Activated B cell treated with CpG ODN at 0.5 μM for 24 hours (primary cell): ENCODE data around the gene FAM177A1. TPM values are rescaled to one million over a fixed set of nuclear protein-coding genes. Genes with fewer than 3 reads are reported as not detected.

ENCODE experiments used
- ATAC-seq: fragments of 200-7000 bp; cut with Tn5 transposase; one replicate; pipeline ENCODE4 v1.10.0; 2021; ENCODE audit warnings: low read depth, mild to moderate bottlenecking, moderate library complexity
- CTCF ChIA-PET: fragments of 350-600 bp; sonication (Branson Sonifier 250); formaldehyde crosslinking; loops from one replicate; lab custom pipeline; 2021; ENCODE audit warnings: antibody characterized with exemption; lab: Charles Lee
- POLR2A ChIA-PET: fragments of 350-600 bp; sonication (Branson Sonifier 250); formaldehyde crosslinking; loops from one replicate; lab custom pipeline; 2021; ENCODE audit warnings: antibody characterized with exemption; lab: Charles Lee
- DNase-seq: peaks from one replicate; pipeline ENCODE4 v3.0.0; 2022
- H3K27ac Mint-ChIP-seq: one replicate; pipeline ENCODE4 v1.8.0; 2020; ENCODE audit warnings: mixed read lengths
- H3K27me3 Mint-ChIP-seq: one replicate; pipeline ENCODE4 v1.8.0; 2021; ENCODE audit warnings: mixed read lengths
- H3K36me3 Mint-ChIP-seq: one replicate; pipeline ENCODE4 v1.8.0; 2021; ENCODE audit warnings: low read depth, mixed read lengths
- H3K4me1 Mint-ChIP-seq: one replicate; pipeline ENCODE4 v1.8.0; 2021; ENCODE audit warnings: mixed read lengths
- H3K4me3 Mint-ChIP-seq: one replicate; pipeline ENCODE4 v1.8.0; 2020; ENCODE audit warnings: mild to moderate bottlenecking, mixed read lengths
- H3K9me3 Mint-ChIP-seq: one replicate; pipeline ENCODE4 v1.8.0; 2020; ENCODE audit warnings: mixed read lengths
- CTCF ChIP-seq: fragments of 200-600 bp; IDR thresholded peaks from one replicate; pipeline ENCODE4 v1.8.0; 2022; ENCODE audit warnings: antibody characterized with exemption, mild to moderate bottlenecking
- intact Hi-C: fragments of 100-400 bp; cut with micrococcal nuclease; formaldehyde crosslinking; loops from one replicate; pipeline ENCODE4 v1.15.1; 2024
- total RNA-seq: library from RNA; stranded (reverse); gene quantifications from 2 replicates; pipeline ENCODE4 v1.2.3, GENCODE V29; 2022

The FAM177A1 gene
- total RNA-seq, 1 donor from 2014 or later, result 27.4 TPM

- ChIA-PET POLR2A (interaction anchor here (0.6 to 4.5 kb wide), 6 partner anchors 77 to 703 kb away, joined by 3 to 92 read pairs (median 4); partner anchors contain the start of genes BRMS1L, FAM177A1, NFKBIA and PSMA6), CTCF (no interaction called here)
- DNase-seq (no peak), ATAC-seq (no peak)
- Mint-ChIP-seq H3K4me1 (peaks cover 41% of the 10 kb centered on the region), H3K4me3 (peak overlapping the region; percentile 99), H3K27ac (peak overlapping the region; percentile 100), H3K27me3 (no peaks in the 10 kb centered on the region), H3K9me3 (no peaks in the 10 kb centered on the region), H3K36me3 (peaks cover 33% of the 10 kb centered on the region)
- TF ChIP-seq CTCF, result no peak
- intact Hi-C loops, result loop anchor here (2.0 to 5.0 kb wide), 3 partner anchors 409 to 661 kb away; partner anchors contain the start of genes CFL2, EAPP and SPTSSA
Observed at GRCh38 chr14:35123388-35123703, 77.3 kb downstream of the FAM177A1 start.

GRCh38 chr14:35124127-35124526 lies 78.1 kb downstream of the FAM177A1 start:
- H3K9me3 Mint-ChIP-seq, result no peaks in the 10 kb centered on the region
- H3K4me1 Mint-ChIP-seq, result peaks cover 38% of the 10 kb centered on the region
- DNase-seq (no peak), ATAC-seq (no peak)
- POLR2A ChIA-PET, result interaction anchor here (0.6 to 4.5 kb wide), 3 partner anchors 280 to 293 kb away, joined by 3 to 92 read pairs (median 3); partner anchors contain the start of gene NFKBIA
- H3K27ac Mint-ChIP-seq, result peak overlapping the region; percentile 50
- no peak for TF ChIP-seq CTCF
- no peaks in the 10 kb centered on the region for H3K27me3 Mint-ChIP-seq
- CTCF ChIA-PET, result interaction anchor here (0.7 kb wide), 1 partner anchor 17 kb away, joined by 3 read pairs; no protein-coding TSS in a partner anchor
- intact Hi-C loops, result loop anchor here (5.0 kb wide), 2 partner anchors 587 to 662 kb away; partner anchors contain the start of genes EAPP and SPTSSA
- no peak overlapping the region for H3K4me3 Mint-ChIP-seq
- peaks cover 36% of the 10 kb centered on the region for H3K36me3 Mint-ChIP-seq

Other genes with a start within 250 kb of the FAM177A1 start
- gene BAZ1A, start 170.9 kb upstream of the FAM177A1 start, total RNA-seq, result 45.3 and 55.9 TPM in 2 replicates
- 51.2 and 54.7 TPM in 2 replicates for gene SRP54, start 63.3 kb upstream of the FAM177A1 start, total RNA-seq
- 46.0 and 48.9 TPM in 2 replicates for gene PPP2R3C, start 75.7 kb downstream of the FAM177A1 start, total RNA-seq
- gene PRORP, start 76.3 kb downstream of the FAM177A1 start, total RNA-seq, result 22.8 and 25.6 TPM in 2 replicates
- gene PSMA6, start 246.1 kb downstream of the FAM177A1 start, total RNA-seq, result 163 and 180 TPM in 2 replicates